Ishikawa (cell line): Measurements from ENCODE around the gene ITGA6.
A peak's percentile ranks its signal among the peaks of the same experiment; 100 is the strongest.

Source experiments
- CEBPB ChIP-seq: IDR thresholded peaks from 2 replicates; pipeline ENCODE4 v1.6.1; 2012
- CREB1 ChIP-seq: IDR thresholded peaks from 2 replicates; pipeline ENCODE4 v1.6.1; 2012; ENCODE audit warnings: low read depth
- EGR1 ChIP-seq: IDR thresholded peaks from 2 replicates; pipeline ENCODE4 v1.6.1; 2012
- EP300 ChIP-seq: IDR thresholded peaks from 2 replicates; pipeline ENCODE4 v1.6.1; 2012; ENCODE audit warnings: borderline replicate concordance
- FOXM1 ChIP-seq: IDR thresholded peaks from 2 replicates; pipeline ENCODE4 v1.6.1; 2012; ENCODE audit warnings: low read depth, borderline replicate concordance
- MAX ChIP-seq: IDR thresholded peaks from 2 replicates; pipeline ENCODE4 v1.6.1; 2012
- RAD21 ChIP-seq: IDR thresholded peaks from 2 replicates; pipeline ENCODE4 v1.6.1; 2012; ENCODE audit warnings: low read depth
- REST ChIP-seq: IDR thresholded peaks from 2 replicates; pipeline ENCODE4 v1.6.1; 2012; ENCODE audit warnings: low read depth, mild to moderate bottlenecking
- TAF1 ChIP-seq: IDR thresholded peaks from 2 replicates; pipeline ENCODE4 v1.6.1; 2012; ENCODE audit warnings: low read depth, mild to moderate bottlenecking
- TCF12 ChIP-seq: IDR thresholded peaks from 2 replicates; pipeline ENCODE4 v1.6.1; 2012; ENCODE audit warnings: low read depth
- TEAD4 ChIP-seq: IDR thresholded peaks from 2 replicates; pipeline ENCODE4 v1.6.1; 2012
- USF1 ChIP-seq: IDR thresholded peaks from 2 replicates; pipeline ENCODE4 v1.6.1; 2012
- YY1 ChIP-seq: IDR thresholded peaks from 2 replicates; pipeline ENCODE4 v1.6.1; 2012; ENCODE audit warnings: low read depth
- ZBTB7A ChIP-seq: IDR thresholded peaks from 2 replicates; pipeline ENCODE4 v1.6.1; 2012; ENCODE audit warnings: low read depth

- TF ChIP-seq MAX (no peak), CREB1 (no peak), CEBPB (no peak), TAF1 (no peak), REST (no peak), EGR1 (no peak), YY1 (no peak), EP300 (no peak), TEAD4 (no peak), TCF12 (no peak), ZBTB7A (no peak), USF1 (no peak), RAD21 (peak; percentile 53), FOXM1 (no peak)
Measured at GRCh38 chr2:172484253-172484652, 56.9 kb downstream of the ITGA6 start.
